Measurements from ENCODE around the gene WDSUB1. TPM values are rescaled to one million over a fixed set of nuclear protein-coding genes. Genes with fewer than 3 reads are reported as not detected.

WDSUB1 gene
- total and polyA plus RNA-seq, 2 donors (not counting 3 experiments of a cell fraction or from before 2014, with no cell fraction given): 4.0 to 4.8 TPM

DNA sequence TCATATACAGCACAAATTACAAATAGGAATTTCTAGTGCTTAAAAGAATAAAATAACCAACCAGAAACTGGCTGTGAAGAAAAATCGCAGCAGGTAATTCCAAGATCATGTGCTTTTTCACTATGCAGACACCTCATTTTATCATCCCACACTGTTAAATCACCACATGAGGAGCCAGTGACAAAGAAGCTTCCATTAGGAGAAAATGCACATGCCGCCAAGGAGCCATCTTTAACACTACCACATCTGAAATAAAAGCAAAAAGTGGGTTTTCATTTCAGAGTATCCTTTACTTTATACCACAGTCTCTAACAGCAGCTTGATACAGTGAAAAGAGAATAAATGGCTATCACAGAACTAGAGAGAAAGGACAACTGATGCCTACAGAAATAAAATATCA is 6.8 kb downstream of the WDSUB1 start:
- H3K4me1 ChIP-seq (ENCODE audit: control insufficient read depth, extremely low read depth, insufficient read depth, low read length): no peaks in the 10 kb centered on the region
- no peak overlapping the region for H3K9ac ChIP-seq (replicated peaks; ENCODE audit: extremely low read depth, insufficient read depth, low read length)
- no peak overlapping the region for H3K4me2 ChIP-seq (ENCODE audit: insufficient read depth, low read length)
- ChIA-PET POLR2A (no interaction called here), CTCF (interaction anchor here (1.3 to 1.5 kb wide), 2 partner anchors 11 to 564 kb away, joined by 3 read pairs; no protein-coding TSS in a partner anchor)
- TF ChIP-seq MYC (IDR thresholded peaks at IDR 0.05; ENCODE audit: low read depth, low read length) (no peak), POLR2A (IDR thresholded peaks at IDR 0.05; ENCODE audit: low read depth, low read length) (no peak), EZH2 (IDR thresholded peaks at IDR 0.05; ENCODE audit: borderline replicate concordance, low read depth, low read length, severe bottlenecking) (no peak), FOS (IDR thresholded peaks at IDR 0.05; ENCODE audit: borderline replicate concordance, insufficient read depth, low read length) (no peak), POLR2AphosphoS5 (IDR thresholded peaks at IDR 0.05; ENCODE audit: insufficient read depth, low read depth, low read length) (no peak)
- TF ChIP-seq, protein P1, sequence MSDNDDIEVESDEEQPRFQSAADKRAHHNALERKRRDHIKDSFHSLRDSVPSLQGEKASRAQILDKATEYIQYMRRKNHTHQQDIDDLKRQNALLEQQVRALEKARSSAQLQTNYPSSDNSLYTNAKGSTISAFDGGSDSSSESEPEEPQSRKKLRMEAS (IDR thresholded peaks at IDR 0.05; ENCODE audit: insufficient read depth, insufficient read length): no peak
- DNase-seq (ENCODE audit: low read depth, low spot score) (no peak), FAIRE-seq (no peak)
- H3K9me1 ChIP-seq (replicated peaks; ENCODE audit: control insufficient read depth, extremely low read depth, insufficient read depth, low read length): peaks cover 2% of the 10 kb centered on the region
- H2AFZ ChIP-seq (ENCODE audit: low read depth, low read length): no peak overlapping the region
- no peaks in the 10 kb centered on the region for H4K20me1 ChIP-seq (replicated peaks; ENCODE audit: control insufficient read depth, extremely low read depth, insufficient read depth, low read length)
- H3K27me3 ChIP-seq (ENCODE audit: control insufficient read depth in 2 of 2, insufficient read depth in 2 of 2, low read length in 2 of 2): no peaks in the 10 kb centered on the region
- H3K27ac ChIP-seq (ENCODE audit: insufficient read depth, low read depth, low read length): no peak overlapping the region
- intact Hi-C loops (cut with micrococcal nuclease) (no loop called here), dilution Hi-C loops (cut with MboI; ENCODE audit: extremely low pct_ligation_motif_present, low sequenced_read_pairs) (no loop called here)
- H3K9me3 ChIP-seq (replicated peaks; ENCODE audit: control insufficient read depth, insufficient read depth, low read length): no peaks in the 10 kb centered on the region
- no peaks in the 10 kb centered on the region for H3K79me2 ChIP-seq (ENCODE audit: control insufficient read depth, insufficient read depth, low read length)
- no TSS peak for BruUV-seq (replicated peaks)
- no peaks in the 10 kb centered on the region for H3K36me3 ChIP-seq (ENCODE audit: control insufficient read depth in 2 of 2, extremely low read depth in 1 of 2, insufficient read depth in 2 of 2, low read length in 2 of 2)
- no peak overlapping the region for H3K4me3 ChIP-seq (replicated peaks in 1 of 3; ENCODE audit: insufficient read depth in 1 of 3, low read depth in 1 of 3, low read length in 3 of 3)

DNA sequence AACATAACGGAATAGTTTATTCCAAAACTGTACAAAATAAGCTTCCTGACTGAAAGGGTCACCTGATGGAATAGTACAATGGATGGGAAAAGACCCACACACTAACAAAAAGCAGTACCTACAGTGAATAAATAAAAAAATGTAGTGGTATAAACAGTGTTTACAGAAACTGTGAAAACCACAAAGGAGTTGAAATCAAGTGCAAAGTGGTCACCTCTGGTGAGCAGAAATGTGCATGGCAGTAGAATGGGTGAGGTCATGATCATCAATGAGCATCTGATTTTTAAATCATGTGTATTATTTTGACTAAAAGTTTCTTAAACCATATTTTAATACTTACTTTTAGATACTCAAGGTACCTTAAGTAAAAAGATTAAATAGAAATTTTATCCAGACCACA is 11.4 kb downstream of the WDSUB1 start:
- intact Hi-C loops (cut with micrococcal nuclease) (no loop called here), dilution Hi-C loops (cut with MboI; ENCODE audit: extremely low pct_ligation_motif_present, low sequenced_read_pairs) (no loop called here)
- Histone ChIP-seq H3K36me3 (ENCODE audit: control insufficient read depth in 2 of 2, extremely low read depth in 1 of 2, insufficient read depth in 2 of 2, low read length in 2 of 2) (no peaks in the 10 kb centered on the region), H3K9ac (replicated peaks; ENCODE audit: extremely low read depth, insufficient read depth, low read length) (no peak overlapping the region), H2AFZ (ENCODE audit: low read depth, low read length) (no peak overlapping the region), H3K79me2 (ENCODE audit: control insufficient read depth, insufficient read depth, low read length) (no peaks in the 10 kb centered on the region), H3K4me1 (ENCODE audit: control insufficient read depth, extremely low read depth, insufficient read depth, low read length) (no peaks in the 10 kb centered on the region), H3K4me3 (replicated peaks in 1 of 3; ENCODE audit: insufficient read depth in 1 of 3, low read depth in 1 of 3, low read length in 3 of 3) (no peak overlapping the region), H3K9me3 (replicated peaks; ENCODE audit: control insufficient read depth, insufficient read depth, low read length) (no peaks in the 10 kb centered on the region), H3K4me2 (ENCODE audit: insufficient read depth, low read length) (no peak overlapping the region), H3K27me3 (ENCODE audit: control insufficient read depth in 2 of 2, insufficient read depth in 2 of 2, low read length in 2 of 2) (no peaks in the 10 kb centered on the region), H3K27ac (ENCODE audit: insufficient read depth, low read depth, low read length) (no peak overlapping the region), H3K9me1 (replicated peaks; ENCODE audit: control insufficient read depth, extremely low read depth, insufficient read depth, low read length) (peaks cover 2% of the 10 kb centered on the region), H4K20me1 (replicated peaks; ENCODE audit: control insufficient read depth, extremely low read depth, insufficient read depth, low read length) (no peaks in the 10 kb centered on the region)
- POLR2A ChIA-PET: no interaction called here
- TF ChIP-seq POLR2A (IDR thresholded peaks at IDR 0.05; ENCODE audit: low read depth, low read length) (no peak), MYC (IDR thresholded peaks at IDR 0.05; ENCODE audit: low read depth, low read length) (no peak), JUN (IDR thresholded peaks at IDR 0.05; ENCODE audit: borderline replicate concordance, insufficient read depth, insufficient read length, low read depth) (no peak), FOS (IDR thresholded peaks at IDR 0.05; ENCODE audit: borderline replicate concordance, insufficient read depth, low read length) (no peak), EZH2 (IDR thresholded peaks at IDR 0.05; ENCODE audit: borderline replicate concordance, low read depth, low read length, severe bottlenecking) (no peak)
- TF ChIP-seq, protein P1 (IDR thresholded peaks at IDR 0.05; ENCODE audit: insufficient read depth, insufficient read length): no peak
- CTCF ChIA-PET: interaction anchor here (1.0 kb wide), 1 partner anchor 11 kb away, joined by 3 read pairs; the partner anchor contains the start of gene WDSUB1
- no peak for DNase-seq (ENCODE audit: low read depth, low spot score)
- BruUV-seq (replicated peaks): no TSS peak
- no peak for FAIRE-seq
